Breast epithelium (tissue), 3 donors: ENCODE results near the gene NR5A2.

ENCODE experiments used
- CTCF ChIP-seq, 3 donors: fragments of 450-650 bp; IDR thresholded peaks; one replicate each; pipeline ENCODE4 v1.5.1; 2016 to 2017; ENCODE audit warnings: antibody characterized with exemption in 3 of 3, mild to moderate bottlenecking in 3 of 3, moderate library complexity in 3 of 3
- POLR2A ChIP-seq: fragments of 450-650 bp; IDR thresholded peaks from one replicate; pipeline ENCODE4 v1.6.1; 2016; ENCODE audit warnings: antibody characterized with exemption, mild to moderate bottlenecking, moderate library complexity
- POLR2AphosphoS5 ChIP-seq, 3 donors: sonication (generic); formaldehyde crosslinking; IDR thresholded peaks; one replicate each; pipeline ENCODE4 v1.6.1; 2017; ENCODE audit warnings: antibody characterized with exemption in 3 of 3

DNA sequence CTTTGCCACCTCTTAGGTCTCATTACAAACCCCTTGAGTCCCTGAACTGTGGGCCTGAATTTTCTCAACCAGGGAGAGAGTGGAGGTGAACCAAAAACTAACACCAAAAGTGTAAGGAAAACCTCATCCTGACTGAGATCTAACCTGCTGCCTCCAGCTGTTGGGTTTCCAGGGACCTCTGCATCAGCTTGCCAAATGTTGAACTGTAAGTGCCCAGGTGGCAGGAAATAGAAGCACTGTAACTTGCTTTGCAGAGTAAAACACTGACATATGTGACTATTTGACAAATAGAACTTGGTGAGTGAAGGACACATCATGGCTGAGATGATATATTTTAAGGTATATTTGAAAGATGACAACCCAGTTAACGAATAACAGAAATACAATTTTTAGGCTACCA is 48.4 kb upstream of the NR5A2 start:
- no peak for TF ChIP-seq CTCF (IDR thresholded peaks at IDR 0.05)
- no peak for TF ChIP-seq POLR2AphosphoS5 (IDR thresholded peaks at IDR 0.05)
- no peak for TF ChIP-seq POLR2A
